T1000 (cell line): Measurements from ENCODE around the gene BCAS3.
"Not testable (repeated sequence)": the region's sequence is repeated elsewhere in the genome, so short reads cannot be mapped to it uniquely, and the experiment has no call there.

ENCODE experiments used
- DNase-seq: peaks from one replicate; lab custom pipeline; 2025; ENCODE audit warnings: mixed read lengths; lab: John Stamatoyannopoulos, UW

BCAS3 gene

DNA sequence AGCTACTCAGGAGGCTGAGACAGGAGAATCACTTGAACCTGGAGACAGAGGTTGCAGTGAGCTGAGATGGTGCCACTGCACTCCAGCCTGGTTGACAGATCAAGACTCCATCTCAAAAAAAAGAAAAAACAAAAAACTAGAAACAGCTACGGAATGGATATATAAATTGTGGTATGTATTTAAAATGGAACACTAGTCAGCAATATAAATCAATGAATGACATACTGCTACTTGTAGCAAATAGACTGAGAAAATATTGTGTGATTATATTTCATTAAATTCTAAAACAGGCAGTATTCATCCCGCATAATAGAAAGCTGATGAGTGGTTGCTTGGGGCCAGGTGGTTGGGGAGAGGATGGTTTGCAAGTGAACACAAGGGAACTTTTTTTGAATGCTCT lies 261.7 kb downstream of the BCAS3 start:
- no peak for DNase-seq

GRCh38 chr17:60941028-60941427 lies 263.4 kb downstream of the BCAS3 start:
- no peak for DNase-seq

- DNase-seq = no peak
These were observed 263.9 kb downstream of the BCAS3 start for GRCh38 chr17:60941571-60941970.

DNA sequence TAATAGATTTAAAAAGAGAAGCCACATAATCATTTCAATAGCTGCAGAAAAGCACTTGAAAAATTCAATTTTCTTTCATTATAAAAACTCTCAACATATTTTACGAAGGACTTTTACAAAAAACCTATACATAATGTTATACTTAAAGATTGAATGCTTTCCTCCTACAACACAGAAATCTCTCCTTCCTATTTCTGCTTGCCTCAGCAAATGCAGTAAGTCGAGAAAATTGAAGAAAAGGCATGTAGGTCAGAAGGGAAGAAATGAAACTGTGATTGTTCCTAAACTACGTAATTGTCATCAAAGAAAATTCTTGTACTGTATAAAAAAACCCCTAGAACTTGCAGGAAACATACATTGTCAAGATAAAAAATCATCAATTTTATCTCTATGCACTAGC lies 267.1 kb downstream of the BCAS3 start:
- no peak for DNase-seq

DNA sequence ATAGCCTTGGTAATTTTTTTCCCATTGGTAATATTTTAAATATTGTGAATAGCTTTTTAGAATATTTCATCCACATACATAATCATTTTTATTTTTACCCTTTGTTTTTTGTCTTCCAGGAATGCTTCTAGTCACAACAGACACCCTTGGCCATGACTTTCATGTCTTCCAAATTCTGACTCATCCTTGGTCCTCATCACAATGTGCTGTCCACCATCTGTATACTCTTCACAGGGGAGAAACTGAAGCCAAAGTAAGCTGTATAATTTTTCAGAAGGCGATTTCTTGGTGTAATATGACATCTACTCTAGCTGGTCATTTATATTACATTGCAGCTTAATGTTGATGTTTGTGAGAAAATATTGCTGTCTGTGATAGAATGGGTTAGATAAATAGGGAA lies 269.4 kb downstream of the BCAS3 start:
- no peak for DNase-seq

GRCh38 chr17:60947543-60947942 lies 269.9 kb downstream of the BCAS3 start:
- no peak for DNase-seq

DNA sequence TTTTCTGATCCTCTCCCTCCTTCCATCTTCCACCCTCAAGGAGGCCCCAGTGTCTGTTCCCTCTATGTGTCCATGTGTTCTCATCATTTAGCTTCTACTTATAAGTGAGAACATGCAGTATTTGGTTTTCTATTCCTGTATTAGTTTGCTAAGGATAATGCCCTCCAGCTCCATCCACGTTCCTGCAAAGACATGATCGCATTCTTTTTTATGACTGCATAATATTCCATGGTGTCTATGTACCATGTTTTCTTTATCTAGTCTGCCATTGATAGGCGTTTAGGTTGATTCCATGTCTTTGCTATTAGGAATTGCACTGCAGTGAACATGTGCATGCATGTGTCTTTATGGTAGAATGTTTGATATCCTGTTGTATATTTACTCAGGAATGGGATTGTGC lies 275.1 kb downstream of the BCAS3 start:
- DNase-seq = no peak

- DNase-seq = no peak
These were observed 281.4 kb downstream of the BCAS3 start for GRCh38 chr17:60959011-60959410.

DNA sequence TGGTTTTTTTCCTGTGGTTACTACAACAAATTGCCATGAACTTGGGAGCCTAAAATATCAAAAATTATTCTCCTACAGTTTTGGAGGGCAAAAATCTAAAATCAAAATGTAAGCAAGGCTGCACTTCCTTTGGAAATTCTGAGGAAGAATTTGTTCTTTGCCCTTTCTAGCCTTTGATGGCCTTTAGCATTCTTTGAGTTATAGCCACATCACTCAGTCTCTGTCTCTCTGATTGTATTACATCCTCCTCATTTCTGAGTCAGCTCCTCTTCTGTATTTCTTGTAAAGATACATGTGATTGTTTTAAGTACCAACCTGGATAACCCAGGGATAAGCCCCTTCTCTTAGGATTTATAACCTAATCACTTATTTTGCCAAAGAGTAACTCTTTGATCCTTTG lies 282.0 kb downstream of the BCAS3 start:
- DNase-seq = no peak

DNA sequence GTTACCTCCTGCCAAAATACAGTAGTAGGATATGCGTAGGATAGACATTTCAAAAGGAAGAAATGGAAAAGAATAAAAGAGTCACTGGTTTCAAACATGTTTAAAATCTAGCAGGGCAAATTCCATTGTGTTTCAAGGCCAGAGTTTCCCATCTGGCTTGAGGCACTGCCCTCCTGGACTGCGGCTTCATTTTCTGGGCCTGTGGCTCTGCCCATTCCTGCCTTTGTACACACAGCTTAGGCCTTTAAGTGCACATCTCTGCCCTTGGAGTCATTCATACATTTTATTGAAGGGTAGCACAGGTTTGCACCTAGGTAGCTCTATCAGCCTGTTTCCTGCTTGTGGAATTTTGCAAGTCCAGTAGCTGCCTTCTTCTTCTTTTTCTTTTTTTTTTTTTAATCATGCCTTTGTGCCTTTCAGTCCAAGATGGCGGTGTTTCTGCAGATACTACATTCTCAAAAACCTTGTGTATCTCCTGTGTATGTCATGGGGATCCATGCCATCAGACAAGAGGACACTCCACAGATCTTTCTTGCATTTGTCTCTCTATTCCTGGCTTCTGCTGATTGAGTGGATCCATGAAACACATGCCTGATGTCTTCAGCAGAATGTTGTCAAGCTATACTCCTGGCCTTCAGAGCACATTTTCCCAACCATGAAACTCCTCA lies 282.9 kb downstream of the BCAS3 start:
- no peak for DNase-seq

DNA sequence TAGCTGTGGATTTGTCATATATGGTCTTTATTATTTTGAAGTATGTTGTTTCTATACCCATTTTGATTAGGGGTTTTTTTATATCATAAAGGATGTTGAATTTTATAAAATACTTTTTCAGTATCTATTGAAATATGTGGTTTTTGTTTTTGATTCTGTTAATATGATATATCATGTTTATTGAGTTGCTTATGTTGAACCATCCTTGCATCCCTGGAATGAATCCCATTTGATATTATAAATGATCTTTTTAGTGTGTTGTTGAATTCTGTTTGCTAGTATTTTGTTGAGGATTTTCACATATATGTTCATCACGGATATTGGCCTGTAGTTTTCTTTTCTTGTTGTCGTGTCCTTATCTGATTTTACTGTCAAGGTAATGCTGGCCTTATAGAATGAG lies 286.5 kb downstream of the BCAS3 start:
- no peak for DNase-seq

- no peak for DNase-seq
These were observed 290.6 kb downstream of the BCAS3 start for GRCh38 chr17:60968266-60968665.

GRCh38 chr17:60969500-60970037 lies 291.9 kb downstream of the BCAS3 start:
- DNase-seq = no peak

DNA sequence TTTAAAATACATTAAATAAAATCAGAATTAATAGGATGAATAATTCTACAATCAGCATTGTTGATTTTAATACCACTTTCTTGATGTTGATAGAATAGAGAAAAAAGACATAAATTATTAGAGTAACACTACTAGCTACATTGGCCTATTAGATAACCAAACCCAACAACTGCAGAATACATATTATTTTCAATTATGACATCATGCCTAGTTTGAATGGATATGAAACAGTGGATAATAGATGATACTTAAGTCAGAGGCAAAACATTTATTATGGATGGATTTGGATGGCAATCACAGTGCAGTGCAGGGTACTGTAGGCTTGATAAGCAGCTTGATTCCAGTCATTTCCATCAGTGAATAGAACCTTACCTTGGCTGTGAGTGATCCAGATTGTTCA lies 293.1 kb downstream of the BCAS3 start:
- no peak for DNase-seq

DNA sequence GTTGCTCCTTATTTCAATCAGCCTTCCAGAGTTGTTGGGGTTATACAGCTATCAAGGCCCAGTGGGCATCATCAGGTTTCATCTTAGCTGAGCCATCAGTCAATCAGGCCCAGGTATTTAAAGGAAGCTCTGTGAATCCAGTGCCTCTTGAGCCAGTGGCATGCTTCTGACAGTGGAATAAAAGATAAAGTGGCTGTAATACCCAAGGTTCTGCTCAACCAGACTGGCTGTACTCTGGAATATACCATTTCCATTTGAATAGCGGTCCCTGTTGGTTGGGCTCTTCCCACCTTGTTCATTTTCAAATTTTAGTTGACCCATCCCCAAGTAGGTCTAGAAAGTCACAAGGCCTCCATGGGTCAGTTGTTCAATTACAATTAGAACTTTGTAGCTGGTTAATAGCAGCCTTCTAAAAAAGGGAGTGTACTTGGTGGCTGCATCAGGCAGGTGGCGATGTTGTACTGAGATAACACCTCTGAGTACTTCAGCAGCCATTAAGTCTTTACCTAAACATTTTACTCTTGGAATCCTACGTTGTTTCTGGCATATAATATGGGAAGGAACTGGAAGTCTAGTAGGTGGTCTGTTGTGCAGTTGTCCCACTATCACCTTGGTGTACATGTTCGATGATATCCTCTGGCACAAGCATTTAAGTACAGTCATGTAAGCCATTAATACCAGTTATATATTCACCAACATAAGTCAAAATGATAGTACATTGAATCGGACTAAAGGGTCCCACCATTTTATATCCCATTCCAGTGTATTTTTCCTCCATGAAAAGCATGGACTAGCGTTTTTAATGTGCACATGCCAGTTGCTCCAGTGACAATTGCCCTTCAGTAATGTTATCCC lies 294.1 kb downstream of the BCAS3 start:
- peak; percentile 76 for DNase-seq

DNA sequence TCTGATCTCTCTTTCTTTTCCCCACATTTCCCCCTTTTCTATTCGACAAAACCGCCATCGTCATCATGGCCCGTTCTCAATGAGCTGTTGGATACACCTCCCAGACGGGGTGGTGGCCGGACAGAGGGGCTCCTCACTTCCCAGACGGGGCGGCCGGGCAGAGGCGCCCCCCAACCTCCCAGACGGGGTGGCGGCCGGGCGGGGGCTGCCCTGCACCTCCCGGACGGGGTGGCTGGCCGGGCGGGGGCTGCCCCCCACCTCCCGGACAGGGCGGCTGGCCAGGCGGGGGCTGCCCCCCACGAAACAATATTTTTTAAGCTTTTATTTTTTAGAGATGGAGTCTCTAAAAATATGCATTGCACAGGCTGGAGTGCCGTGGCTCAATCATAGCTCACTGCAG lies 299.2 kb downstream of the BCAS3 start:
- not testable (repeated sequence) for DNase-seq

DNA sequence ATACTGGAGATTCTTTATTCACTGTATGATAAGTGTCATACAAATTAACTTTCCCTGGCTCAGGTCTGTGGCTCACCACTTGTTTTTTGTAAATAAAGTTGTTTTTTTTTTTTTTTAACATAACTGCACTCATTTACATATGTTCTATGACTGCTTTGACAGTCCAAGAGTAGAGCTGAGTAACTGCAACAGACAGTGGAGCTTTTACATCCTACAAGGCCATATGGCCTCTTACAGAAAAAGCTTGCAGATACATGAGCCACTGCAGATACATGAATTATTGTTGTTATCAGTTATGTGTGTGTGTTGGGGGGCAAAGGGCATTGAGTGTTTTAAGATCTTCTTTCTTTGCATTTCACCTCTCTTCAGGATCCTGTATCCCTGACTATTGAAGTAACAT lies 311.7 kb downstream of the BCAS3 start:
- DNase-seq = no peak

DNA sequence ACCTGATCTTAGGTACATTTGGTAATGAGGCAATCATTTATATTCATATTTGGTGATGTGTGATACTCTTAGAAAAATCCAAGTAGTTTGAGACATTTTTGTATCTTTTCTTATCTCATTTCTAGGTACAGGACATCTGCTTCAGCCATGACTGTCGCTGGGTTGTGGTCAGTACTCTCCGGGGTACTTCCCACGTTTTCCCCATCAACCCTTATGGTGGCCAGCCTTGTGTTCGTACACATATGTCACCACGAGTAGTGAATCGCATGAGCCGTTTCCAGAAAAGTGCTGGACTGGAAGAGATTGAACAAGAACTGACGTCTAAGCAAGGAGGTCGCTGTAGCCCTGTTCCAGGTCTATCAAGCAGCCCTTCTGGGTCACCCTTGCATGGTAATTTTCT lies 312.2 kb downstream of the BCAS3 start:
- no peak for DNase-seq

DNA sequence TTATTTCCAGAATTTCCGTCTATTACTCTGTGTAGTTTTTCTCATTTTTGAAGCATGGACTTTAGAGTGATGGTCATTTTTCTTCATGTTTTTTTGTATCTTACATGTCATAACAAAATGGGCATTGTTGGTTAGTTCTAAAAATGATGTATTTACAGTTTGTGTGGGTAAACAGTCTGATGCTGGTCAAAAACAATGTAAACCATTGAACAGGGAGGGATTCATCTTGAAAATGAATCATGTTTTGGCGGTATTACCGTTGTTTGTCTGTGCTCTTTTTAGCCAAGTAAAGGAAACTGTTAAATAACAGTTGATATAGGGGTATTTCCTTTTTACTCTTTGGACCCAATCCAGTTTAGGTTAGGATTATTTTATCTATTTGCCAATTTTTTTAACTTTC lies 315.8 kb downstream of the BCAS3 start:
- DNase-seq = no peak

DNA sequence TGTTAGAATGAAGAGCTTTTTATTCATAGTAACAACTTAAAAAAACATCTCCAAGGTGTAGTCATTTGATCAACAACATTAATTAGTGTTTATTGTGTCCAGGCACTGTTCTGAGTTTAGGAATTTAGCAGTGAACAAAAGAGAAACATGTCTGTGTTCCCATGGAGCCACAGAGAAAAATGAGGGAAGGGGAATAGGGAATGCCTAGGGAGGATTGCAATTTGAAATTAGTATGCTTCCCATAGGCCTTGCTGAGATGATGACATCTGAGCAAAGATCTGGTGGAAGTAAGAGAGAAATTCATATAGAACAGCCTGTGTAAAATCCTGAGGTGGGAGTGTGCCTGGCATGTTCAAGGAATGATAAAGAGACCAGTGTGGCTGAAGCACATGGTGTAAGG lies 318.0 kb downstream of the BCAS3 start:
- no peak for DNase-seq

GRCh38 chr17:61000911-61001310 lies 323.3 kb downstream of the BCAS3 start:
- peak; percentile 16 for DNase-seq

DNA sequence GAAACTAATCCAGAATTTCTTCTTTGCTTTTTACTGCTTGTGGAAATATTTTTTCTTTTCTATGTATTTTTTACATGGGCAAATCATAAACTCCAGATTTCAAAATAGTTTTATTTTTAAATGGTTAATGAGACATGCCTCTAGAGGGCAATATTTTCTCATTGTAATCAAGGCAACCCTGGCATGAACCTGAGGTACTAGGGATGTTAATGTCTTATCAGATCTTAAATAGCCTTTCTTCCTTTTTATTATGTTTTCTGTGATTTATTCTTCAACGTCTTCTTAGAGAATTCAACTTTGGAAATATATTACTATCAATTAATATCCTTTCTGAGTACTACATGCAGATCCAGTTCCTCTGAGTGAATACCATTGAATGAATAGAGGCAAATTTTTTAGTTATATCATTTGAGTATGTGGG lies 324.7 kb downstream of the BCAS3 start:
- no peak for DNase-seq

GRCh38 chr17:61005358-61005757 lies 327.7 kb downstream of the BCAS3 start:
- no peak for DNase-seq
